HFF-Myc (cell line): ENCODE results near the gene SLC16A3.

Experiments
- DNase-seq: peaks from one replicate; pipeline ENCODE4 v3.0.0-alpha.2; 2011; ENCODE audit warnings: low read depth; ENCODE audit errors: extremely low read depth
- H3K4me3 ChIP-seq: replicated peaks from 2 replicates; pipeline ENCODE4 v1.5.1; 2011; ENCODE audit warnings: low read depth, mild to moderate bottlenecking, control low read depth, low read length
- TF ChIP-seq, protein P1 (sequence below): IDR thresholded peaks from 2 replicates; pipeline ENCODE4 v1.5.1; 2012; ENCODE audit warnings: mild to moderate bottlenecking, low read depth, low read length, control low read depth; ENCODE audit errors: missing control alignments

The SLC16A3 gene

DNA sequence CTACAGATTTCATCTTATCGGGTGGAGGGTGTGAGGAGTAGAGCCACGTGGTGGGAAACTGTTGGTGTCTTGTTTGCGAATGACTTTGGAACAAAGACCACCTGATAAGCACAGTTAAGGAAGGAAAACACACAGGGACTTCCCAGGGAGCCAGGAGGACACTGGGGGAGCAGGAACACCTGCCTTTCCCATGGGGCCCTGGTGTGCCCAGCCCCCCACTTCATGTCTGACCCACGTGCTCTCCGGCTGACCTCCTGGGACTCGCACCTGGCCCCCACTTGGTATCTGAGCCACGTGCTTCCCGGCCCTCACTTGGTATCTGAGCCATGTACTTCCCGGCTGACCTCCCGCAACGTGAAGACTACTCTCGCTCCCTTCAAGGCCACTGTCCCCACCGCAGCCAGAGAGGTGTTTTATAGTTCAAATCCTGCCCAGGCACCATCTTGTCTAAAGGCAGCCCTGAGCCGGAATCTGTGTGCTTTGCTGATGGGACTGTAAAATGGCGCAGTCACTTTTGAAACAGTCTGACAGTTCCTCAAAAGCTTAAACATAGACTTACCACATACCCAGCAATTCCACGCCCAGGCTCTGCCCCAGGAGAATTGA, 50.0 kb downstream of the SLC16A3 start:
- TF ChIP-seq, protein P1, sequence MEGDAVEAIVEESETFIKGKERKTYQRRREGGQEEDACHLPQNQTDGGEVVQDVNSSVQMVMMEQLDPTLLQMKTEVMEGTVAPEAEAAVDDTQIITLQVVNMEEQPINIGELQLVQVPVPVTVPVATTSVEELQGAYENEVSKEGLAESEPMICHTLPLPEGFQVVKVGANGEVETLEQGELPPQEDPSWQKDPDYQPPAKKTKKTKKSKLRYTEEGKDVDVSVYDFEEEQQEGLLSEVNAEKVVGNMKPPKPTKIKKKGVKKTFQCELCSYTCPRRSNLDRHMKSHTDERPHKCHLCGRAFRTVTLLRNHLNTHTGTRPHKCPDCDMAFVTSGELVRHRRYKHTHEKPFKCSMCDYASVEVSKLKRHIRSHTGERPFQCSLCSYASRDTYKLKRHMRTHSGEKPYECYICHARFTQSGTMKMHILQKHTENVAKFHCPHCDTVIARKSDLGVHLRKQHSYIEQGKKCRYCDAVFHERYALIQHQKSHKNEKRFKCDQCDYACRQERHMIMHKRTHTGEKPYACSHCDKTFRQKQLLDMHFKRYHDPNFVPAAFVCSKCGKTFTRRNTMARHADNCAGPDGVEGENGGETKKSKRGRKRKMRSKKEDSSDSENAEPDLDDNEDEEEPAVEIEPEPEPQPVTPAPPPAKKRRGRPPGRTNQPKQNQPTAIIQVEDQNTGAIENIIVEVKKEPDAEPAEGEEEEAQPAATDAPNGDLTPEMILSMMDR, result no peak
- no peak for DNase-seq

DNA sequence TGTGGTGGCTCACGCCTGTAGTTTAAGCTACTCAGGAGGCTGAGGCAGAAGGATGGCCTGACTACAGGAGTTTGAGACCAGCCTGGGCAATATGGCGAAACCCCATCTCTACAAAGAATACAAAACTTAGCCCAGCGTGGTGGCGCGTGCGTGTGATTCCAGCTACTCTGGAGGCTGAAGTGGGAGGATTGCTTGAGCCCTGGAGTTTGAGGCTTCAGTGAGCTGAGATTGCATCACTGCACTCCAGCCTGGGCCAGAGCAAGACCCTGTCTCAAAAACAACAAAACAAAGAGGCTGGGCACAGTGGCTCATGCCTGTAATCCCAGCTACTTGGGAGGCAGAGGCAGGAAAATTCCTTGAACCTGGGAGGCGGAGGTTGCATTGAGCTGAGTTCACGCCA, 51.7 kb downstream of the SLC16A3 start:
- no peak for DNase-seq
- TF ChIP-seq, protein P1, result no peak
- H3K4me3 ChIP-seq, result no peak overlapping the region

More for the DNA sequence above, 50.0 kb downstream of the SLC16A3 start:
- H3K4me3 ChIP-seq, result no peak overlapping the region

DNA sequence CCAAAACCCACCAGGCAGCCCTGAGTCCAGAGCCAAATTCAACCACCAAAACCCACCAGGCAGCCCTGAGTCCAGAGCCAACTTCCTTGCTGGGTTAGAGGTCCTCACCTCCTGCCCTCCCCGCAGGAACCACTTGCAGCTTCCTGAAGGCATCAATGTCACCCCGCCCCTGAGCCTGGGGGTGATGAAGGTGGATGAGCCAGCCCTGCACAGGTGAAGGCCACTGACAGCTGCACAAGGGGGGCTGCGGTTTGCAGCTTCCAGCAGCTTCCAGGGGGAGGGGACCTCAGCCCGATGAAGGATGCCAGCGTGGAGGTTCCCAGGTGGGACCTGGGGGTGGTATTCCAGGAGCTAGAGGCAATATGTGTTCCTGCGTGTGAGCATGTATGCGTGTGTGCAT, 52.2 kb downstream of the SLC16A3 start:
- H3K4me3 ChIP-seq, result no peak overlapping the region
- no peak for DNase-seq
- TF ChIP-seq, protein P1, result no peak

DNA sequence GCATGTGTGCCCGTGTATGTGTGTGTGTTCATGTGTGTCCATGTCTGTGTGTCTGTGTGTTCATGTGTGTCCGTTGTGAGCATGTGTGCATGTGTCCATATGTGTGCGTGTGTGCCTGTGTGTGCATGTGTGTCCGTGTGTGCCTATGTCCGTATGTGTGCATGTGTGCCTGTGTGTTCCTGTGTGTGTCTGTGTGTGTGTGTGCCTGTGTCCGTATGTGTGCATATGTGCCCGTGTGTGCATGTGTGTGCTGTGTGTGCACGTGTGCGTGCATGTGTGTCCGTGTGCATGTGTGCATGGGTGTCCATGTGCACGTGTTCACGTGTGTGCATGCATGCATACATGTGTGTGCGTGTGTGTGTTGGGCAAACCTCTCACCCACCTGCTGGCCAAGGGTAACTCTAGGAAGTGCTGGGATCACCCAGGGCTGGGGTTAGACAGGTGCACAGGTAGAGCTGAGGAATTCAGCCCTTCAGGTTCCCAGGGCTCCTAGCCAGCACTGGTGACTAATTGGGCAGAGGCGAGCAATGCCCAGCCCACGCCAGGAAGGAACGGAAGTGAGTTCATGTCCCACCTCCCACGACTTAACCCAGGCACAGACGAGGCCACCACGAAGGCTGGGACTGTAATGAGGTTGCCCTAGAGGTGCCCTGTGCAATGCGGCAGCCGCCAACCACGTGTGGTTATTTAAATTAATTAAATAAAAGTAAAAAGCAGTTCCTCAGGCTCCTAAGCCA, 52.8 kb downstream of the SLC16A3 start:
- no peak for DNase-seq
- H3K4me3 ChIP-seq, result no peak overlapping the region
- TF ChIP-seq, protein P1, result no peak

DNA sequence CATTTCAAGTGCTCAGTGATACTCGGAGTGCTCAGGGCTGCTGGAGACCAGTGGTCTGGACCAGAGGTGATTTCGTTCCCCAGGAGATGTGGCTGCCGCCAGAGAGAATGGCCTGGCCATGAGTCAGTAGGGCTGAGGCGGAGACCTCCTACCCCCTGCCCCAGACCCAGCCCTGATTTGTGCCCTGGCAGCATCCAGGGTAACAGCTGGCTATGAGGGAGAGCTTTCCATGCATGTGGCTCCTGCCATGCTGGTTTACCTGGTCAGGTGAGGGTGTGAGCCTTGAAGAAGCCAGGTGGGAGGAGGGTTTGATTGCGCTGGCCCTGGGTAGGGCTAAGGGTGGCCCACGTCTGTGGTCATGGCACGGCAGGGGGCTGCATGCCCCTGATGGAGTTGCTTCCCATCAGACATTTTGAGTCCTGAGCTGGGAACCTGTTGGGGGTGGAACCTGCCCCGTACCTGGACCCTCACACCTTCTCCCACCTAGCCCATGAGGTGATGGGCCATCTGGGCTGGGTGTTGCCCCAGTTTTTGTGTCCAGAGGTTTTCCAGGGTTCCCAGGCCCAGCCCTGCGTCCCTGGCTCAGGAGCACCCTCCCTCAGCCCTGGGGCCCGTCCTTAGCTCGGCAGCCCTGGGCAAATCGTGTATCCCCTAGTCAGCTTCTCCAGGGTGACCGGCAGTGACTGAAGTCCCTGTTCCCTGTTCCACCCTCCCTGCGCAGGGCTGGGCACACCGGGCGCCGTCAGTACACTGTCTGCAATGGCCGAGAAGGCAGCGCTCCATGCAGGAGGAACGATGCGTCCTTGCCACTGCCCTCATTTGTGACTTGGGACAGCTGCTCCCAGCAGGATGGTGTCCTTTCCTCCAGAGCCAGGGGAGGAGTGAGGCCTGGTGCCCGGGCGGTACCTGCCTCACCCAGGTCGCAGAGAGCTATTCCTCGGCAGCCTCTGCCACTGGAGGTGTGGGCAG, 53.7 kb downstream of the SLC16A3 start:
- TF ChIP-seq, protein P1, result no peak
- H3K4me3 ChIP-seq, result no peak overlapping the region
- DNase-seq, result no peak

DNA sequence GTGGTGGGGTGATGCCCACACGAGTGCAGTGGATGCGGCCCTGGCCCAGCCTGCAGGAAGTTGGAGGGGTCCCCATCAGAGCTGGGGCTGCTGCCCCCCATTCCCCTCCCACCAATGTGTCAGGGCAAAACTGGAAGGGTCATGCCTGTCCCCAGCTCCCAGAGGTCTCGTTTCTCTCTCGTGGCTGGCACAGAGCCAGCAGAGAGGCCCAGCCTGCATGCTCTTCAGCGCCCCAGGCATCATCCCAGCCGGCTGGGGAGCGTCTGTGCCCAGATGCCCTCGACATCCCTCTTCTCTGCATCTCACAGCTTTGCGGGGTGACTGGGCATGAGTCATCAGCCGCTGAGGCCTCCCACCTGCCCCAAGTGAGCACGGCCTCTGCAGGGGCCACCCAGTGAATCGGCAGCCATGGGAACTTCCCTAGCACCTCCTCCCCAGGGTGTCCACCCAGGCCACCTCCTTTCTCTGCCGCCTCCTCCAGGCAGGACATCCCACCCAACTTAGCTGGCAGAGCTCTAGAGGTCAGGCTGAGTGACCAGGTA, 54.4 kb downstream of the SLC16A3 start:
- DNase-seq, result no peak
- H3K4me3 ChIP-seq, result no peak overlapping the region
- TF ChIP-seq, protein P1, result no peak
